Gastrocnemius medialis (tissue), 4 donors: ENCODE results near the gene MMP21. TPM values are rescaled to one million over a fixed set of nuclear protein-coding genes. Genes with fewer than 3 reads are reported as not detected.

Source experiments
- ATAC-seq, 2 donors: fragments of 150-250 bp; one replicate each; pipeline ENCODE4 v1.9.1; 2016
- DNase-seq, 2 donors: peaks; one replicate each; pipeline ENCODE4 v3.0.0-alpha.2; 2019
- H3K27ac ChIP-seq, 4 donors: fragments of 200-600 bp; sonication (generic); 1 replicate in 1 of 4; 2 replicates in 3 of 4; pipeline ENCODE4 v1.5.1; 2016 to 2018; ENCODE audit warnings: mild to moderate bottlenecking in 2 of 4, moderate library complexity in 1 of 4
- H3K27me3 ChIP-seq, 3 donors: fragments of 200-600 bp; sonication (generic) in 2 of 3; 1 replicate in 1 of 3; 2 replicates in 2 of 3; pipeline versions ENCODE4 v1.5.1 to v1.6.0; 2016 to 2019; ENCODE audit warnings: mild to moderate bottlenecking in 1 of 3, moderate library complexity in 1 of 3
- H3K36me3 ChIP-seq, 2 donors: fragments of 200-600 bp; sonication (generic) in 1 of 2; one replicate each; pipeline ENCODE4 v1.5.1; 2017 to 2018
- H3K4me1 ChIP-seq, 2 donors: fragments of 200-600 bp; sonication (generic) in 1 of 2; one replicate each; pipeline ENCODE4 v1.5.1; 2016 to 2017; ENCODE audit warnings: mild to moderate bottlenecking in 2 of 2
- H3K4me3 ChIP-seq, 4 donors: fragments of 200-600 bp; sonication (generic) in 3 of 4; 1 replicate in 1 of 4; 2 replicates in 3 of 4; pipeline ENCODE4 v1.5.1; 2016 to 2019; ENCODE audit warnings: mild to moderate bottlenecking in 2 of 4
- H3K9me3 ChIP-seq, 3 donors: fragments of 200-600 bp; sonication (generic) in 2 of 3; 1 replicate in 1 of 3; 2 replicates in 2 of 3; pipeline ENCODE4 v1.5.1; 2016 to 2019
- POLR2A ChIP-seq, 2 donors: fragments of 450-650 bp; IDR thresholded peaks; one replicate each; pipeline ENCODE4 v1.6.1; 2017; ENCODE audit warnings: antibody characterized with exemption in 2 of 2, mild to moderate bottlenecking in 2 of 2, moderate library complexity in 2 of 2
- in situ Hi-C, 4 donors: fragments of 200-750 bp; cut with MboI; loops; one replicate each; pipeline versions ENCODE4 v1.15.0 to v1.8.0; 2017; ENCODE audit warnings: low sequenced_read_pairs in 4 of 4
- intact Hi-C: fragments of 100-400 bp; cut with DNase I; formaldehyde crosslinking; loops from one replicate; pipeline ENCODE4 v1.15.1; 2023; ENCODE audit warnings: low total_unique reads
- total RNA-seq, 4 donors: library from RNA; depleted of rRNA; stranded (reverse); fragments of >200 nt; gene quantifications; one replicate each; pipeline versions ENCODE4 v1.1.0 to v1.2.3, GENCODE V29; 2016
- TF ChIP-seq, protein P1 (sequence below), 5 experiments: fragments of 450-650 bp in 3 of 5; fragments of 200-600 bp in 2 of 5; sonication (generic) in 2 of 5; IDR thresholded peaks in 4 of 5; conservative IDR thresholded peaks in 1 of 5; 1 replicate in 4 of 5; 2 replicates in 1 of 5; pipeline ENCODE4 v1.5.1; 2016 to 2019; ENCODE audit warnings: antibody characterized with exemption in 5 of 5, mild to moderate bottlenecking in 3 of 5, moderate library complexity in 3 of 5

MMP21 gene
- total RNA-seq, 4 donors from 2014 or later, result not detected

DNA sequence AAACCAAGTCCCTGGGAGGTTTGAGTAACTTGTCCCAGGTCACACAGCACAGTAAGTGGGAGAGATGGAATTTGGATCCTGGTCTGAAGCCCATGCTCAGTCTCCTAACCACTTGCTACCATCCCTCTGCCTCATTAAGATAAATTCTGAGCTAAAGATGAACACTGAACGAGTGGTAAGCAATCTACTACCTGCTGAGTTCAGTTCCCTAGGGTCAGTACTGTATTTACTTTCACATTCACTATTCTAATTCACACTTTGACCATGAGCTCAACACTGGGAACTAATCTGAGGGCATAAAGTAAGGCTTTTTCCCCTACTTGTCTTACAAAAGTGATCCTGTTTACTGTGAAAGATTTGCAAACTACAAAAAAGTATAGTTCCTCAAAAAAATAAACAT, 45.1 kb upstream of the MMP21 start:
- DNase-seq (no peak), ATAC-seq (no peak)
- H3K4me1 ChIP-seq, result peaks cover 32 to 34% of the 10 kb centered on the region in 2 donors
- TF ChIP-seq POLR2A (IDR thresholded peaks at IDR 0.05), result no peak
- TF ChIP-seq, protein P1, sequence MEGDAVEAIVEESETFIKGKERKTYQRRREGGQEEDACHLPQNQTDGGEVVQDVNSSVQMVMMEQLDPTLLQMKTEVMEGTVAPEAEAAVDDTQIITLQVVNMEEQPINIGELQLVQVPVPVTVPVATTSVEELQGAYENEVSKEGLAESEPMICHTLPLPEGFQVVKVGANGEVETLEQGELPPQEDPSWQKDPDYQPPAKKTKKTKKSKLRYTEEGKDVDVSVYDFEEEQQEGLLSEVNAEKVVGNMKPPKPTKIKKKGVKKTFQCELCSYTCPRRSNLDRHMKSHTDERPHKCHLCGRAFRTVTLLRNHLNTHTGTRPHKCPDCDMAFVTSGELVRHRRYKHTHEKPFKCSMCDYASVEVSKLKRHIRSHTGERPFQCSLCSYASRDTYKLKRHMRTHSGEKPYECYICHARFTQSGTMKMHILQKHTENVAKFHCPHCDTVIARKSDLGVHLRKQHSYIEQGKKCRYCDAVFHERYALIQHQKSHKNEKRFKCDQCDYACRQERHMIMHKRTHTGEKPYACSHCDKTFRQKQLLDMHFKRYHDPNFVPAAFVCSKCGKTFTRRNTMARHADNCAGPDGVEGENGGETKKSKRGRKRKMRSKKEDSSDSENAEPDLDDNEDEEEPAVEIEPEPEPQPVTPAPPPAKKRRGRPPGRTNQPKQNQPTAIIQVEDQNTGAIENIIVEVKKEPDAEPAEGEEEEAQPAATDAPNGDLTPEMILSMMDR (IDR thresholded peaks at IDR 0.05 in 4 of 5, conservative IDR thresholded peaks at IDR 0.05 in 1 of 5), result no peak
- no peak overlapping the region for H3K4me3 ChIP-seq
- H3K27me3 ChIP-seq, result no peaks in the 10 kb centered on the region
- H3K9me3 ChIP-seq, result no peaks in the 10 kb centered on the region
- in situ Hi-C loops (loop anchor here in 2 of 4 donors (10.0 kb wide), 1 partner anchor 96 kb away; no protein-coding TSS in a partner anchor), intact Hi-C loops (loop anchor here (5.0 kb wide), 1 partner anchor 77 kb away; the partner anchor contains the start of gene FANK1)
- H3K36me3 ChIP-seq, result peaks cover 0 to 2% of the 10 kb centered on the region in 2 donors
- no peak overlapping the region for H3K27ac ChIP-seq

DNA sequence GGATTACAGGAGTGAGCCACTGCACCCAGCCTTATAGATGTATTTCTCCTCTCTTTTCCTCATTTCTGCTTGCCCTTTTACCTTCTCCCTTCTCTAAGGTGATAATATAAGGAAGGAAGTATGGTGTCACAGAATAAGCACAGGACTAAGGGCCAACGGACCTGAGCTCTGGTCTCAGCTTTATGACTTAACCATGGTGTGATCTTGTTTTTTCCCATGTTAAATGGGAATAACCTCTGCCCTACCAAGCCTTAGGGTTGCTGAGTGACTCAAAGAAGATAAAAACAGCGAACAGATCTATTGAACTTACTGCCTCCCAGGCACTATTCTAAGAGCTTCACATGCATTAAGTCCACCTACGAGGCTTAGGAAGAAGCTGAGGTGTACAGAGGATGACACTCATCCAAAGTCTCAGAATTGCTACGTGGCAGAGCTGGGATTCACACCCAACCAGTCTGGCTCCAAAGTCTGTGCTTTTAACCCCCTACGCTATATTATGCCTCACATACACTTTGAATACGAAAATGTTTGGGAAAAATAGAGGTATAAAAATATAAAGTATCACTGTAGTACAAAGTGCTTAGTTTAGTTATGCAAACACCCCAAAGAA, 41.8 kb upstream of the MMP21 start:
- Histone ChIP-seq H3K36me3 (peaks cover 0 to 26% of the 10 kb centered on the region in 2 donors), H3K27ac (no peak overlapping the region), H3K4me3 (no peak overlapping the region), H3K9me3 (no peaks in the 10 kb centered on the region), H3K27me3 (no peaks in the 10 kb centered on the region), H3K4me1 (peaks cover 14 to 15% of the 10 kb centered on the region in 2 donors)
- ATAC-seq (no peak), DNase-seq (no peak)
- TF ChIP-seq, protein P1 (IDR thresholded peaks at IDR 0.05 in 4 of 5, conservative IDR thresholded peaks at IDR 0.05 in 1 of 5), result no peak
- TF ChIP-seq POLR2A (IDR thresholded peaks at IDR 0.05), result no peak
- intact Hi-C loops (no loop called here), in situ Hi-C loops (no loop called here)

DNA sequence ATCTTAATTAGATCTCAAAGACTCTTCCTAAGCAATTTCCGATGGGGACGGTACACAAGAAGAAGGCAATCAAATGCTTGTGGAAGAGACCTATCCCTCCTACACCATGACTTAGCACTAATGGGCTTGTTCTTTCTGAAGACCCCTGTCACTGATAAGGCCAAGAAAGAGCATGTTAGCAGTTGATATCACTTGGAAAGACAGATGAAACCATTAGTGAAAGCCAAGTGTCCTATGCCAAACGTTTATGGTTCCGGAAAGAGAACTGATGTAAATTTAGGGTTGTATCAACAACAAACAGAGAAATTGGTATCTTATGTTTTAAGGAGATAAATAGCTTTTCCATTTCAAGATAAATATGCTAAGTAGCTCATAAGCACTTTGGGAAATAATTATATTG, 40.9 kb upstream of the MMP21 start:
- TF ChIP-seq, protein P1 (IDR thresholded peaks at IDR 0.05 in 4 of 5, conservative IDR thresholded peaks at IDR 0.05 in 1 of 5), result no peak
- no peak for TF ChIP-seq POLR2A (IDR thresholded peaks at IDR 0.05)
- Histone ChIP-seq H3K4me3 (no peak overlapping the region), H3K4me1 (peaks cover 5 to 6% of the 10 kb centered on the region in 2 donors), H3K27ac (no peak overlapping the region), H3K36me3 (peaks cover 0 to 26% of the 10 kb centered on the region in 2 donors), H3K27me3 (no peaks in the 10 kb centered on the region), H3K9me3 (no peaks in the 10 kb centered on the region)
- intact Hi-C loops (no loop called here), in situ Hi-C loops (no loop called here)
- DNase-seq (no peak), ATAC-seq (no peak)

DNA sequence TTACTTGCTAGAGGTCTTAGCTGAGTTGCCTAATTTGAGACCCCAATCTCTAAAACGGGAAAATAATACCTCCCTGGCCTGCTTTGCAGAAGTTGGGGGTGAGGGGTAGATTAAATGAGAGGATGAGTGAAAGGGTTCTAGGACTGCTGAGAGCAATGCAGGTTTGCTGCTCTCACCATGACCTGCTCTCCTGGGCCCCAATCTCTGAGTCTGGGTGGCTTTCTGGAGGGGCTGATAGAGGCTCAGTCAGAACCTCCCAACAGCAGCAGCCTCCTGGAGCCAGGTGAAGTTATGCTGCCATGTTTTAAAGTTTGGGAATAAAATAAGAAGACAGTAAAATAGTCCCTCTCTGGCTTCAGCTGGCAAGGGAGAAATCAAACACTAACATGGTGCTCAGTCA, 40.1 kb upstream of the MMP21 start:
- TF ChIP-seq POLR2A (IDR thresholded peaks at IDR 0.05), result no peak
- TF ChIP-seq, protein P1 (IDR thresholded peaks at IDR 0.05 in 4 of 5, conservative IDR thresholded peaks at IDR 0.05 in 1 of 5), result no peak
- intact Hi-C loops (no loop called here), in situ Hi-C loops (no loop called here)
- DNase-seq (no peak), ATAC-seq (no peak)
- Histone ChIP-seq H3K27ac (no peak overlapping the region), H3K27me3 (no peaks in the 10 kb centered on the region), H3K4me1 (peaks cover 0 to 2% of the 10 kb centered on the region in 2 donors), H3K4me3 (no peak overlapping the region), H3K9me3 (no peaks in the 10 kb centered on the region), H3K36me3 (peaks cover 0 to 34% of the 10 kb centered on the region in 2 donors)
